Measurements from ENCODE around the gene RFC5. TPM values are rescaled to one million over a fixed set of nuclear protein-coding genes. Genes with fewer than 3 reads are reported as not detected.

The RFC5 gene
- total RNA-seq, 1 donor from 2014 or later = 75.8 TPM

DNA sequence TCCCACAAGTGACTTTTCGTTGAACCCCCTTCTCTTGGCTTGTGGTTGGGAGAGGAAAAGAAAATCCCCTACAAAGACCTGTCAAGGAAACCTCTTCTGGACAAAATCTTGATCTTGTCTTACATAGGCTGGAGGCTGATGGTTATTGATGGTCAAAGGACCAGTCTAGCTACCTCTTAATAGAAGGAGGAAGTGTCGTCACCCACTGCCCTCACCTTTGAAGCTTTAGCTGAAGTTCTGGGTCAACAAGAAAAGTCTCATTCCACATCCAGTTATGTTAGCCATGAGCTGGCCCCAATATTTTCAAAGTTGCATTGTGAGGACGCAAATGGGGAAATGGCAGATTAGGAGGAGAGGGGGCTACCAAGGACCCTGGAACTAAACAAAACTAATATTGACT is 41.5 kb upstream of the RFC5 start:
- Mint-ChIP-seq H3K9me3 (peaks cover 18% of the 10 kb centered on the region), H3K36me3 (no peaks in the 10 kb centered on the region), H3K27me3 (ENCODE audit: insufficient read depth, low read depth) (peaks cover 17% of the 10 kb centered on the region), H3K4me1 (no peaks in the 10 kb centered on the region), H3K27ac (no peak overlapping the region), H3K4me3 (no peak overlapping the region)
- H3K27ac ChIP-seq = no peak overlapping the region
- H4K20me1 ChIP-seq (ENCODE audit: low read depth) = no peaks in the 10 kb centered on the region
- H2AFZ ChIP-seq (replicated peaks) = no peak overlapping the region
- no peak for DNase-seq (ENCODE audit: low spot score)
- H3K9me3 ChIP-seq (ENCODE audit: low read depth) = no peaks in the 10 kb centered on the region
- no peaks in the 10 kb centered on the region for H3K36me3 ChIP-seq
- no peak overlapping the region for H3K4me2 ChIP-seq
- peaks cover under 1% of the 10 kb centered on the region for H3F3A ChIP-seq (ENCODE audit: low read depth)
- no peak for TF ChIP-seq EZH2phosphoT487 (IDR thresholded peaks at IDR 0.05)
- no peak for TF ChIP-seq EZH2 (IDR thresholded peaks at IDR 0.05)
- TF ChIP-seq, protein P1, sequence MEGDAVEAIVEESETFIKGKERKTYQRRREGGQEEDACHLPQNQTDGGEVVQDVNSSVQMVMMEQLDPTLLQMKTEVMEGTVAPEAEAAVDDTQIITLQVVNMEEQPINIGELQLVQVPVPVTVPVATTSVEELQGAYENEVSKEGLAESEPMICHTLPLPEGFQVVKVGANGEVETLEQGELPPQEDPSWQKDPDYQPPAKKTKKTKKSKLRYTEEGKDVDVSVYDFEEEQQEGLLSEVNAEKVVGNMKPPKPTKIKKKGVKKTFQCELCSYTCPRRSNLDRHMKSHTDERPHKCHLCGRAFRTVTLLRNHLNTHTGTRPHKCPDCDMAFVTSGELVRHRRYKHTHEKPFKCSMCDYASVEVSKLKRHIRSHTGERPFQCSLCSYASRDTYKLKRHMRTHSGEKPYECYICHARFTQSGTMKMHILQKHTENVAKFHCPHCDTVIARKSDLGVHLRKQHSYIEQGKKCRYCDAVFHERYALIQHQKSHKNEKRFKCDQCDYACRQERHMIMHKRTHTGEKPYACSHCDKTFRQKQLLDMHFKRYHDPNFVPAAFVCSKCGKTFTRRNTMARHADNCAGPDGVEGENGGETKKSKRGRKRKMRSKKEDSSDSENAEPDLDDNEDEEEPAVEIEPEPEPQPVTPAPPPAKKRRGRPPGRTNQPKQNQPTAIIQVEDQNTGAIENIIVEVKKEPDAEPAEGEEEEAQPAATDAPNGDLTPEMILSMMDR (IDR thresholded peaks at IDR 0.05) = no peak
- H3K4me3 ChIP-seq = no peak overlapping the region
- no peaks in the 10 kb centered on the region for H3K79me2 ChIP-seq (ENCODE audit: low read depth)
- H3K4me1 ChIP-seq = no peaks in the 10 kb centered on the region
- peaks cover 4% of the 10 kb centered on the region for H3K27me3 ChIP-seq
- no peak overlapping the region for H3K9ac ChIP-seq

DNA sequence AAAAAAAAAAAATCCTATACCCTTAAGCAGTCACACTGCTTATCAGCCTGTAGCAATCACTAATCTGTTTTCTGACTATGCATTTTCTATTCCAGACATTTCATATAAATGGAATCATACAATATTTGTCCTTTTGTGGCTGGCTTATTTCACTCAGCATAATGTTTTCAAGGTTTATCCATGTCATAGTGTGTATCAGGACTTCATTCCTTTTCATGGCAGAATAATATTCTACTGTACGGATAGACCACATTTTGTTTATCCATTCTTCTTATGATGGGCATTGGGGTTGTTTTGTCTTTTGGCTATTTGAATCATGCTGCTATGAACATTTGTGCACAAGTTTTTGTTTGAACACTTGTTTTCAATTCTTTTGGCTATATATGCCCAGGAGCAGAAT is 39.1 kb upstream of the RFC5 start:
- Mint-ChIP-seq H3K9me3 (peaks cover 2% of the 10 kb centered on the region), H3K36me3 (no peaks in the 10 kb centered on the region), H3K27ac (no peak overlapping the region), H3K4me1 (peaks cover 3% of the 10 kb centered on the region), H3K4me3 (no peak overlapping the region), H3K27me3 (ENCODE audit: insufficient read depth, low read depth) (peaks cover 10% of the 10 kb centered on the region)
- no peaks in the 10 kb centered on the region for H3K27me3 ChIP-seq
- no peak overlapping the region for H3K27ac ChIP-seq
- H3K79me2 ChIP-seq (ENCODE audit: low read depth) = no peaks in the 10 kb centered on the region
- H3K9me3 ChIP-seq (ENCODE audit: low read depth) = no peaks in the 10 kb centered on the region
- H2AFZ ChIP-seq (replicated peaks) = no peak overlapping the region
- no peak for TF ChIP-seq EZH2phosphoT487 (IDR thresholded peaks at IDR 0.05)
- TF ChIP-seq EZH2 (IDR thresholded peaks at IDR 0.05) = no peak
- TF ChIP-seq, protein P1 (IDR thresholded peaks at IDR 0.05) = no peak
- H3K9ac ChIP-seq = no peak overlapping the region
- H3K4me1 ChIP-seq = no peaks in the 10 kb centered on the region
- H3K36me3 ChIP-seq = no peaks in the 10 kb centered on the region
- DNase-seq (ENCODE audit: low spot score) = no peak
- no peak overlapping the region for H3K4me3 ChIP-seq
- H3K4me2 ChIP-seq = no peak overlapping the region
- H3F3A ChIP-seq (ENCODE audit: low read depth) = no peaks in the 10 kb centered on the region
- H4K20me1 ChIP-seq (ENCODE audit: low read depth) = no peaks in the 10 kb centered on the region

DNA sequence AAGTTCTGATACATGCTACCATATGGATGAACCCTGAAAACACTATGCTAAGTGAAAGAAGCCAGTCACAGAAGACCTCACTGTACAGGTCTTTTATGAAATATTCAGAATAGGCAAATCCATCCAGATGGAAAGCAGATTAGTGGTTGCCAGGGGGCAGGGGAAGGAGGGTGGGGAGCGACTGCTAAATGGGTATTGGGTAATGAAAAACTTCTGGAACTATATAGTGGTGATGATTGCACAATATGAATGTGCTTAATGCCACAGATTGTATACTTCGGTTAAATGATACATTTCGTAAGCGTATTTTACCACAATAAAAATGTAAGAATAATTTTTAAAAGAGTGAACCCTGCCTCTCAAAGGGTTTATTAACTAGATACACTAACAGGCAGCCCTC is 35.9 kb upstream of the RFC5 start:
- Histone ChIP-seq H3K4me3 (no peak overlapping the region), H3K9me3 (ENCODE audit: low read depth) (no peaks in the 10 kb centered on the region), H3K9ac (no peak overlapping the region), H2AFZ (replicated peaks) (no peak overlapping the region), H3F3A (ENCODE audit: low read depth) (no peaks in the 10 kb centered on the region), H3K27me3 (no peaks in the 10 kb centered on the region), H3K27ac (no peak overlapping the region), H4K20me1 (ENCODE audit: low read depth) (no peaks in the 10 kb centered on the region), H3K36me3 (no peaks in the 10 kb centered on the region), H3K4me1 (no peaks in the 10 kb centered on the region), H3K4me2 (no peak overlapping the region), H3K79me2 (ENCODE audit: low read depth) (no peaks in the 10 kb centered on the region)
- Mint-ChIP-seq H3K4me1 (peaks cover 8% of the 10 kb centered on the region), H3K27ac (no peak overlapping the region), H3K27me3 (ENCODE audit: insufficient read depth, low read depth) (peaks cover 6% of the 10 kb centered on the region), H3K36me3 (no peaks in the 10 kb centered on the region), H3K4me3 (no peak overlapping the region), H3K9me3 (no peaks in the 10 kb centered on the region)
- no peak for DNase-seq (ENCODE audit: low spot score)
- TF ChIP-seq, protein P1 (IDR thresholded peaks at IDR 0.05) = no peak
- TF ChIP-seq EZH2phosphoT487 (IDR thresholded peaks at IDR 0.05) (no peak), EZH2 (IDR thresholded peaks at IDR 0.05) (no peak)

All from neural progenitor cell (in vitro differentiated cells).